Measurements from ENCODE around the gene KLHL5.

- TF ChIP-seq REST (IDR thresholded peaks at IDR 0.05; ENCODE audit: borderline replicate concordance) (no peak), REST (CRISPR knock-in tag; IDR thresholded peaks at IDR 0.05; ENCODE audit: low read depth) (no peak), TOE1 (IDR thresholded peaks at IDR 0.05; ENCODE audit: borderline replicate concordance) (no peak), TOE1 (CRISPR knock-in tag; IDR thresholded peaks at IDR 0.05; ENCODE audit: borderline replicate concordance, low read depth) (no peak), THAP7 (CRISPR knock-in tag; IDR thresholded peaks at IDR 0.05) (no peak), ZNF561 (CRISPR knock-in tag; conservative IDR thresholded peaks at IDR 0.05) (no peak), ZNF274 (IDR thresholded peaks at IDR 0.05; ENCODE audit: borderline replicate concordance, low read depth, low read length) (no peak), POLR2AphosphoS5 (IDR thresholded peaks at IDR 0.05; ENCODE audit: control insufficient read depth, insufficient read depth, low read depth, low read length) (no peak), SREBF1 (IDR thresholded peaks at IDR 0.05; ENCODE audit: borderline replicate concordance, low read depth, low read length) (no peak), TBP (optimal IDR thresholded peaks at IDR 0.05; ENCODE audit: low read depth, low read length) (no peak), ETS2 (tag; IDR thresholded peaks at IDR 0.05; ENCODE audit: borderline replicate concordance, poor library complexity, severe bottlenecking) (no peak), ZC3H11A (IDR thresholded peaks at IDR 0.05; ENCODE audit: low read depth, low read length) (no peak), CTCF (IDR thresholded peaks at IDR 0.05 in 2 of 3, conservative IDR thresholded peaks at IDR 0.05 in 1 of 3; ENCODE audit: insufficient read depth in 2 of 3, low read depth in 1 of 3, low read length in 3 of 3) (no peak), USF2 (CRISPR knock-in tag; IDR thresholded peaks at IDR 0.05) (no peak)
Measured at GRCh38 chr4:39056023-39056422, 6.0 kb upstream of the KLHL5 start.
